ENCODE data around the gene DAPL1. TPM values are rescaled to one million over a fixed set of nuclear protein-coding genes. Genes with fewer than 3 reads are reported as not detected.

The DAPL1 gene
- total RNA-seq, 2 donors from 2014 or later = not detected

DNA sequence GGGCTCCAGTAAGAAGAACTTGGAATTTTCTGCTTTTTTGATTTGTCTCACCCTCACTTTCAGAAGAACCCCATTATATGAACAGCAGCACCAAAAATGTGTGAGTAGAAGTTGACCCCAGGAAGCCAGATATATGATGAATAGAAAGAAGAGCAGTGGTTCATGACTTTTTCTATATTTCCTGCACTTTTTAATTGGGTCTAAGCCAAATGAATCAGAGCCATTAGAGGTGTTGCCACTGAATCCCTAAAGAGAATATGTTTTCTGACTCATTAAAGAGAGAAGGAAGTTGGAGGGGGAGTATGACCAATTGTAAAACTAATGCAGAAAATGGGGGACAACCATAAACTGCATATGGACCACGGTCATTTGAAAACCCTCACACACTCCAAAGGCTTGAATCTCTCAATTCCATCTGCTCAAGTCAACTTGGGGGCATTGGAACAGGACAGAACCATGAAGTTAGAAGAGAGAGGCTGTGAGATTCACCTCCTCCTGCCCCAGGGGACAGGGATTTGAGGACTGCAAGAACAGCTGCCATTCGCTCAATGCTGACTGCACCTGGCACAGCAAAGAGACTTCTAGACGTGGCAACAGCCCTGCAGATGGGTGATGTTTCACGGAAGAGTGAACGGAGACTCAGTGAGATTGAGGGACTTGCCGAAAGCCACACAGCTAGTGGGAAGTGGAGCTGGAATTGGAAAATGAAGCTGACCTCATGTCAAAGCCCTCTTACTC, 3.0 kb downstream of the DAPL1 start:
- ATAC-seq (ENCODE audit: insufficient number of reproducible peaks, low FRiP score, low read depth) = no peak
- no peak overlapping the region for H3K4me3 ChIP-seq
- no peak for TF ChIP-seq CTCF (IDR thresholded peaks at IDR 0.05)

GRCh38 chr2:158799181-158799580, 4.1 kb downstream of the DAPL1 start:
- H3K27me3 ChIP-seq (replicated peaks; ENCODE audit: insufficient read depth) = no peaks in the 10 kb centered on the region
- no peaks in the 10 kb centered on the region for H3K36me3 ChIP-seq
- H3K4me3 ChIP-seq = no peak overlapping the region
- ATAC-seq (ENCODE audit: insufficient number of reproducible peaks, low FRiP score, low read depth) (no peak), DNase-seq (ENCODE audit: low spot score) (no peak)
- no peaks in the 10 kb centered on the region for H3K9me3 ChIP-seq
- no peak for TF ChIP-seq CTCF (IDR thresholded peaks at IDR 0.05)
- no peaks in the 10 kb centered on the region for H3K4me1 ChIP-seq (ENCODE audit: control insufficient read depth in 1 of 2, low read depth in 2 of 2)
- H3K27ac ChIP-seq = no peak overlapping the region

More for the DNA sequence above, 3.0 kb downstream of the DAPL1 start:
- Histone ChIP-seq H3K9me3 (no peaks in the 10 kb centered on the region), H3K27ac (no peak overlapping the region), H3K4me1 (ENCODE audit: control insufficient read depth in 1 of 2, low read depth in 2 of 2) (no peaks in the 10 kb centered on the region), H3K36me3 (no peaks in the 10 kb centered on the region), H3K27me3 (replicated peaks; ENCODE audit: insufficient read depth) (no peaks in the 10 kb centered on the region)
- DNase-seq (ENCODE audit: low spot score) = no peak

DNA sequence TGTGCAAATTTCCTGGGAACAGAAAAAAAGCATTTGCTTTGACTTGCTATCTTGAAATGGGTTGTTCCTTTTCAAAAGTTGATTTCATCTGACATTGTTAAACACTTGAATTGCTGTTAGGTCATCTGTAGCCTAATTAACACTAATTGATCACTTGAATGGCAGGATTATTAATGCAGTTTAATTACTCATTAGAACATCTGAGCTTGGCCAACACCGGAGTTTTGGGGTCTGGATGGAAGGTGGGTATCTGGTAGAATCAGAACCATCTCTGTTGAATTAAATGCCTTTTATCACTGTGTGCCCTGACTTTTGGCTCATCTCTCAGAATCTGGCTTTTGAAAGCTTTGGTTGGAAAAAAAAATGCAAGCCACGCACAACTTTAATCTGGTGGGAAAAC, 8.4 kb downstream of the DAPL1 start:
- no peaks in the 10 kb centered on the region for H3K27me3 ChIP-seq (replicated peaks; ENCODE audit: insufficient read depth)
- H3K36me3 ChIP-seq = no peaks in the 10 kb centered on the region
- no peaks in the 10 kb centered on the region for H3K9me3 ChIP-seq
- peaks cover 0 to 18% of the 10 kb centered on the region in 2 donors for H3K4me1 ChIP-seq (ENCODE audit: control insufficient read depth in 1 of 2, low read depth in 2 of 2)
- H3K4me3 ChIP-seq = no peak overlapping the region
- TF ChIP-seq CTCF (IDR thresholded peaks at IDR 0.05) = no peak
- DNase-seq (ENCODE audit: low spot score) = no peak
- no peak overlapping the region for H3K27ac ChIP-seq
- ATAC-seq (ENCODE audit: insufficient number of reproducible peaks, low FRiP score, low read depth) = no peak

DNA sequence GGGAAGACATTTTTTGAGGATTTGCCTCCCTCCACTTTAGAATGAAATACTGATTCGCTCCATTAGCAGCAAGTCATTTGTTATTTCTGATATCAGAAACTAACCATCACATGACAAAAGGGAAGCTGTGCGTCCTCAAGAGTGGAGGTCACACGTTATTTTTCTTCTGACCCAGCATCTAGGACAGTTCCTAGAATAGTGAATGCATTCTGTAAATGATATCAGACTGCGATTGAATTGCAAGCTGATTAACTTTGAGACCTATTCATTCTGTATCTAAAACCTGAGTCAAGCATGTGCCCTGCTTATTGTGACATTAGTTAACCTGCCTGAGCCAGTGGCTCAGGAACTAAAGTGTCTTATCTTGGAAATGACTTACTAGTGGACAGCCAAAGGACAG, 10.1 kb downstream of the DAPL1 start:
- Histone ChIP-seq H3K4me3 (no peak overlapping the region), H3K27ac (no peak overlapping the region), H3K36me3 (no peaks in the 10 kb centered on the region), H3K27me3 (replicated peaks; ENCODE audit: insufficient read depth) (no peaks in the 10 kb centered on the region), H3K4me1 (ENCODE audit: control insufficient read depth in 1 of 2, low read depth in 2 of 2) (peaks cover 0 to 19% of the 10 kb centered on the region in 2 donors), H3K9me3 (no peaks in the 10 kb centered on the region)
- no peak for DNase-seq (ENCODE audit: low spot score)
- no peak for TF ChIP-seq CTCF (IDR thresholded peaks at IDR 0.05)
- no peak for ATAC-seq (ENCODE audit: insufficient number of reproducible peaks, low FRiP score, low read depth)

DNA sequence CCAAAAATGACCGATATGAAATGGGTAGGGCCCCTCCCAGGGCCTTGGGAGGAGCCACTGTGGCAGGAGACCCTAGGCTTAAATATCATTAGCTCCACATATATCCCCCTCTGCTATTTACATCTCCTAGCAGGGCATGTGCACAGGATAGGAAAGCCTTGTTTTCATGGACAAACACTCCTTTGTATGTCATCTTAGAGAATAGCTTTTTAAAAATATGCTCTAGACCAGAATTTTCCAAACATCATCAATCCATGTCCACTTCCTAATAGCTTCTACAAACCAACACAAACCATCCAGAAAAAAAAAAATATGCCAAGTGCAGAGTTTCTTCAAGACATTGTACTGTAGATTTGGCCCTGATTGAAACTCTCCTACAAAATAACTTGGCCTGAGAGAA, 10.8 kb downstream of the DAPL1 start:
- Histone ChIP-seq H3K36me3 (no peaks in the 10 kb centered on the region), H3K4me1 (ENCODE audit: control insufficient read depth in 1 of 2, low read depth in 2 of 2) (peaks cover 0 to 26% of the 10 kb centered on the region in 2 donors), H3K9me3 (no peaks in the 10 kb centered on the region), H3K4me3 (no peak overlapping the region), H3K27ac (no peak overlapping the region), H3K27me3 (replicated peaks; ENCODE audit: insufficient read depth) (no peaks in the 10 kb centered on the region)
- ATAC-seq (ENCODE audit: insufficient number of reproducible peaks, low FRiP score, low read depth) (no peak), DNase-seq (ENCODE audit: low spot score) (no peak)
- TF ChIP-seq CTCF (IDR thresholded peaks at IDR 0.05) = no peak

Measured in thoracic aorta (tissue), 2 donors.